Tibial artery (tissue), 4 donors: ENCODE measurements around the gene PRM2.

Source experiments
- DNase-seq, 2 donors: peaks; one replicate each; pipeline ENCODE4 v3.0.0-alpha.2; 2019
- H3K27ac ChIP-seq, 2 donors: fragments of 200-600 bp; sonication (generic) in 1 of 2; 1 replicate in 1 of 2; 2 replicates in 1 of 2; pipeline ENCODE4 v1.5.1; 2018 to 2019; ENCODE audit warnings: mild to moderate bottlenecking in 1 of 2
- H3K27me3 ChIP-seq, 2 donors: fragments of 200-600 bp; sonication (generic) in 1 of 2; one replicate each; pipeline versions ENCODE4 v1.5.1 to v1.6.0; 2016 to 2019
- H3K36me3 ChIP-seq, 3 donors: fragments of 200-600 bp; sonication (generic) in 2 of 3; one replicate each; pipeline ENCODE4 v1.5.1; 2016 to 2019; ENCODE audit warnings: mild to moderate bottlenecking in 2 of 3
- H3K4me1 ChIP-seq, 4 donors: fragments of 200-600 bp; sonication (generic) in 2 of 4; 1 replicate in 3 of 4; 2 replicates in 1 of 4; pipeline ENCODE4 v1.5.1; 2016 to 2019
- H3K4me3 ChIP-seq, 2 donors: fragments of 200-600 bp; sonication (generic) in 1 of 2; 1 replicate in 1 of 2; 2 replicates in 1 of 2; pipeline ENCODE4 v1.5.1; 2018 to 2019; ENCODE audit warnings: mild to moderate bottlenecking in 2 of 2
- H3K9me3 ChIP-seq, 3 donors: fragments of 200-600 bp; sonication (generic) in 1 of 3; one replicate each; pipeline ENCODE4 v1.5.1; 2016 to 2019
- CTCF ChIP-seq, 2 experiments: fragments of 200-600 bp in 1 of 2; fragments of 450-650 bp in 1 of 2; IDR thresholded peaks; one replicate each; pipeline ENCODE4 v1.5.1; 2017 to 2019; ENCODE audit warnings: antibody characterized with exemption in 2 of 2, mild to moderate bottlenecking in 1 of 2, moderate library complexity in 1 of 2
- intact Hi-C: fragments of 100-400 bp; cut with DNase I; formaldehyde crosslinking; loops from one replicate; pipeline ENCODE4 v1.15.0; 2023; ENCODE audit warnings: low total_unique reads

The PRM2 gene

DNA sequence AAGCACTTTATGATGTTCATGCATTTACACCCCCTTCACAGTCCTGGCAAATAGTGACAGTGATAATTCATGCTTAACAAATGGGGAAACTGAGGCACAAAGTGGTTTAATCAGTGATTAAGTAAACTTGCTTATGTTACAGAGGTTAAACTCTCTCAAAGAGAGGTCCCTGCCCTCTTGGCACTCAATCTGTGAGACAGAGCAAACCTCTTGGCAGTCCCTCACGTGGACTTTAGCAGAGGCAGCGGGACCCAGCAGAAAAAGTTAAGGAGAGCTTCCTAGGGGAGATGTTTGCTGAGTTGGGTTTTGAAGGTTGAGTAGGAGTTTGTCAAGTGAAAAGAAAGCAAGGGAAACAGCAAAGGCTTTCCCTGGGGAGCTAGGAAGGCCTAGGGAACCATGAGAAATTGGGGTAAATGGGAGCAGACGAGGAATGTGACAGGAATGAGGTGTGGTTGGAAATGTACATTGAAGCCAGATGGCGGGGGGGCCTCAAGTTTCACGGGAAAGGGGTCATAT lies 31.0 kb downstream of the PRM2 start:
- no peaks in the 10 kb centered on the region for H3K9me3 ChIP-seq
- no peaks in the 10 kb centered on the region for H3K36me3 ChIP-seq
- DNase-seq = no peak
- H3K4me1 ChIP-seq = no peaks in the 10 kb centered on the region
- H3K27ac ChIP-seq = no peak overlapping the region
- TF ChIP-seq CTCF (IDR thresholded peaks at IDR 0.05) = no peak
- H3K27me3 ChIP-seq = no peaks in the 10 kb centered on the region
- no peak overlapping the region for H3K4me3 ChIP-seq
- intact Hi-C loops = no loop called here

DNA sequence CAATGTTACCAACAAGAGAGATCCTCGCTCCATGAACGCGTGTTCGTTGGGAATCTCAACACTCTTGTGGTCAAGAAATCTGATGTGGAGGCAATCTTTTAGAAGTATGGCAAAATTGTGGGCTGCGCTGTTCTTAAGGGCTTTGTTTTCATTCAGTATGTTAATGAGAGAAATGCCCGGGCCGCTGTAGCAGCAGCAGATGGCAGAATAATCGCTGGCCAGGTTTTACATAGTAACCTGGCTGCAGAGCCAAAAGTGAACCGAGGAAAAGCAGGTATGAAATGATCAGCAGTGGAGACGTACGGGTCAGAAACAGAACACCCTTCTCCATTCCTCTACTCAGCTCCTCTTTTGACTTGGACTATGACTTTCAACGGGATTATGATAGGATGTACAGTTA lies 33.6 kb downstream of the PRM2 start:
- no peak for DNase-seq
- Histone ChIP-seq H3K27ac (no peak overlapping the region), H3K36me3 (no peaks in the 10 kb centered on the region), H3K4me3 (no peak overlapping the region), H3K27me3 (no peaks in the 10 kb centered on the region), H3K9me3 (no peaks in the 10 kb centered on the region), H3K4me1 (no peaks in the 10 kb centered on the region)
- TF ChIP-seq CTCF (IDR thresholded peaks at IDR 0.05) = no peak
- intact Hi-C loops = no loop called here

DNA sequence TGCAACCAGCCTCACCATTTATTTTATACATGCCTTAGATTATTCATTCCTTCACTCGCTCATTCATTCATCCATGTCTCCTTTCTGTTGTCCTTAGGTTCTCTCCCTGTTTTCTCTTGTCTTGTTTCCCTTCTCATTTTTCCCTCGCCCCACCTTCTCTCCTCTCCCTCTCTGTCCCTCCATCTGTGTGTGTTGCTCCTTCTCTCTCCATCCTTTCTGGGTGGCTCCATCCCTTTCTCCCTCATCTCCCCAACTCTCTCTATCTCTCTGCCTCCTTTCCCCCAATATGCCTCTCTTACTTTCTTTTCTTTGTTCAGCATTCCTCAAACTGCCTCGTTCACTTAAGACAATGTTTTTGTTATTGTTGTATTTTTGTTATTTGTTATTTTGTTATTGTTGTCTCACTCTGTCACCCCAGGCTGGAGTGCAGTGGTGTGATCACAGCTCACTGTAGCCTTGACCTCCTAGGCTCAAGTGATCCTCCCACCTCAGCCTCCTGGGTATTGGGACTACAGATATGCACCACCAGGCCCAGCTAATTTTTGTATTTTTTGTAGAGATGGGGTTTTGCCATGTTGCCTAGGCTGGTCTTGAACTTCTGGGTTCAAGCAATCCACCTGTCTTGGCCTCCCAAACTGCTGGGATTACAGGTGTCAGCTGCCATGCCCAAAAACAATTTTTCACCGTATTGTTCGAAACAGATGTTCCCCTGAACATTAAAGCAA lies 34.6 kb downstream of the PRM2 start:
- H3K27ac ChIP-seq = no peak overlapping the region

DNA sequence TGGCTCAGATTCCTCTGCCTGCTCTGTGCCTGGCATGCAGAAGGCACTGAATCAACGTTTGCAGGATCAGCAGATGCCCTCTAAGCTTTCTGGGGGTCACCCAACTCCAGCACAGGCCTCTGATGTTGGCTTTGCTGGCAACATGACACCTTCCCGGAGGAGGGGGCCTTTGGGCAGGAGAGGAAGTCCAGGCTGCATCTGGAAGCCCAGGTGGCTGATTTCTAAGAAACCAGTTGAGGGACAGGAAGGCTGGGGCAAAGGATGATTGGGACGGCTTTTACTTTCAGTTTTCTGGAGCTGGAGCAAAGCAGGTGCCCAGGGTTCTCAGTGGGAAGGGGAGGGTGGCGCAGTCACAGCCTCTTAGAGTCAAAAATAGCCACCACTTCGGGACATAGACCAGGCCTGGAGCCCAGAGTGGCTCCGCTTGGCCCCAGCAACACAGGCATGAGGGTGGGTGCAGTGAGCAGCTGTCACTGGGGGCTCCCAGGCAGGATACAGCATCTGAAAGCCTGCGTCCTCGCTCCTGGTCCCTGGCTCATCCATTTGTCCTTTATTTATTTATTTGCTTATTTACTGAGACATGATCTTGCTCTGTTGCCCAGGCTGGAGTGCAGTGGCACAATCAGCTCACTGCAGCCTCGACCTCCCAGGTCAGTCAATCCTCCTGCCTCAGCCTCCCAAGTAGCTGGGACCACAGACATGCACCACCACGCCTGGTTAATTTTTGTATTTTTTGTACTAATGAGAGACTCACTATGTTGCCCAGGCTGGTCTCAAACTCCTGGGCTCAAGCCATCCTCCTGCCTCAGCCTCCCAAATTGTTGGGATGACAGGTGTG lies 35.4 kb downstream of the PRM2 start:
- Histone ChIP-seq H3K9me3 (no peaks in the 10 kb centered on the region), H3K27me3 (no peaks in the 10 kb centered on the region), H3K4me1 (no peaks in the 10 kb centered on the region), H3K4me3 (no peak overlapping the region), H3K27ac (peak overlapping the region in 1 of 2 donors; percentile 17), H3K36me3 (no peaks in the 10 kb centered on the region)
- no peak for DNase-seq
- intact Hi-C loops = no loop called here
- no peak for TF ChIP-seq CTCF (IDR thresholded peaks at IDR 0.05)

More for the DNA sequence above, 34.6 kb downstream of the PRM2 start:
- no peak for TF ChIP-seq CTCF (IDR thresholded peaks at IDR 0.05)
- H3K4me3 ChIP-seq = no peak overlapping the region
- no peaks in the 10 kb centered on the region for H3K36me3 ChIP-seq
- intact Hi-C loops = no loop called here
- H3K4me1 ChIP-seq = no peaks in the 10 kb centered on the region
- H3K9me3 ChIP-seq = no peaks in the 10 kb centered on the region
- no peaks in the 10 kb centered on the region for H3K27me3 ChIP-seq
- no peak for DNase-seq

- no peak overlapping the region for H3K4me3 ChIP-seq
These were observed 36.3 kb downstream of the PRM2 start for GRCh38 chr16:11239644-11240632.

More at GRCh38 chr16:11239644-11240632, 36.3 kb downstream of the PRM2 start:
- no peak for DNase-seq
- H3K9me3 ChIP-seq = no peaks in the 10 kb centered on the region
- H3K36me3 ChIP-seq = no peaks in the 10 kb centered on the region
- H3K27ac ChIP-seq = peak overlapping the region in 1 of 2 donors; percentile 17
- no peaks in the 10 kb centered on the region for H3K4me1 ChIP-seq
- no peak for TF ChIP-seq CTCF (IDR thresholded peaks at IDR 0.05)
- intact Hi-C loops = no loop called here
- H3K27me3 ChIP-seq = no peaks in the 10 kb centered on the region
